ENCODE data around the gene SEMA7A. TPM values are rescaled to one million over a fixed set of nuclear protein-coding genes. Genes with fewer than 3 reads are reported as not detected.

The SEMA7A gene
- total RNA-seq, 1 donor from 2014 or later: 178 TPM

- POLR2A ChIA-PET: interaction anchor here (0.6 to 2.2 kb wide), 6 partner anchors 22 to 733 kb away, joined by 3 to 17 read pairs (median 4); partner anchors contain the start of gene UBL7
Measured at GRCh38 chr15:74438721-74439316, 5.1 kb upstream of the SEMA7A start.

GRCh38 chr15:74438206-74438605 lies 4.4 kb upstream of the SEMA7A start:
- CTCF ChIA-PET: interaction anchor here (0.6 to 17.7 kb wide), 9 partner anchors 8 to 69 kb away, joined by 3 to 403 read pairs (median 6); no protein-coding TSS in a partner anchor
- TF ChIP-seq CTCF (IDR thresholded peaks at IDR 0.05): no peak
- peaks cover 40% of the 10 kb centered on the region for H3K4me1 Mint-ChIP-seq
- no peaks in the 10 kb centered on the region for H3K27me3 Mint-ChIP-seq
- ATAC-seq (ENCODE audit: low read depth): no peak
- POLR2A ChIA-PET: interaction anchor here (0.6 to 2.2 kb wide), 6 partner anchors 23 to 734 kb away, joined by 3 to 17 read pairs (median 4); partner anchors contain the start of gene UBL7
- intact Hi-C loops (cut with micrococcal nuclease): loop anchor here (1.0 to 5.0 kb wide), 6 partner anchors 23 to 194 kb away; partner anchors contain the start of gene UBL7
- no peaks in the 10 kb centered on the region for H3K36me3 Mint-ChIP-seq (ENCODE audit: low read depth)
- H3K4me3 Mint-ChIP-seq: no peak overlapping the region
- H3K27ac Mint-ChIP-seq: peak overlapping the region; percentile 73
- DNase-seq: no peak
- no peaks in the 10 kb centered on the region for H3K9me3 Mint-ChIP-seq

More at GRCh38 chr15:74438721-74439316, 5.1 kb upstream of the SEMA7A start:
- ATAC-seq (ENCODE audit: low read depth) (peak; percentile 53), DNase-seq (peak; percentile 67)
- Mint-ChIP-seq H3K4me1 (peaks cover 40% of the 10 kb centered on the region), H3K9me3 (no peaks in the 10 kb centered on the region), H3K27me3 (no peaks in the 10 kb centered on the region), H3K27ac (peak overlapping the region; percentile 73), H3K4me3 (peak overlapping the region; percentile 28), H3K36me3 (ENCODE audit: low read depth) (peaks cover 3% of the 10 kb centered on the region)
- intact Hi-C loops (cut with micrococcal nuclease): loop anchor here (1.0 to 5.0 kb wide), 6 partner anchors 22 to 193 kb away; partner anchors contain the start of gene UBL7
- peak; percentile 54 for TF ChIP-seq CTCF (IDR thresholded peaks at IDR 0.05)
- CTCF ChIA-PET: interaction anchor here (0.6 to 17.7 kb wide), 14 partner anchors 9 to 251 kb away, joined by 3 to 403 read pairs (median 4); partner anchors contain the start of gene UBL7

- Mint-ChIP-seq H3K27ac (peak overlapping the region; percentile 90), H3K4me1 (peaks cover 71% of the 10 kb centered on the region), H3K27me3 (no peaks in the 10 kb centered on the region), H3K4me3 (peak overlapping the region; percentile 85), H3K36me3 (ENCODE audit: low read depth) (peaks cover 30% of the 10 kb centered on the region), H3K9me3 (no peaks in the 10 kb centered on the region)
- ATAC-seq (ENCODE audit: low read depth) (no peak), DNase-seq (no peak)
- ChIA-PET CTCF (interaction anchor here (17.7 kb wide), 1 partner anchor 54 kb away, joined by 403 read pairs; no protein-coding TSS in a partner anchor), POLR2A (interaction anchor here (0.6 to 12.1 kb wide), 20 partner anchors 14 to 1622 kb away, joined by 3 to 214 read pairs (median 6); partner anchors contain the start of genes CLK3 and UBL7)
- intact Hi-C loops (cut with micrococcal nuclease): loop anchor here (1.0 to 5.0 kb wide), 4 partner anchors 38 to 354 kb away; no protein-coding TSS in a partner anchor
- no peak for TF ChIP-seq CTCF (IDR thresholded peaks at IDR 0.05)
Measured at GRCh38 chr15:74434263-74435136, 742 bp upstream of the SEMA7A start.

GRCh38 chr15:74432968-74433591 lies 678 bp downstream of the SEMA7A start:
- peaks cover 76% of the 10 kb centered on the region for H3K4me1 Mint-ChIP-seq
- peaks cover 39% of the 10 kb centered on the region for H3K36me3 Mint-ChIP-seq (ENCODE audit: low read depth)
- intact Hi-C loops (cut with micrococcal nuclease): loop anchor here (1.0 kb wide), 2 partner anchors 28 to 30 kb away; partner anchors contain the start of gene UBL7
- ATAC-seq (ENCODE audit: low read depth) (no peak), DNase-seq (no peak)
- CTCF ChIA-PET: interaction anchor here (3.8 to 17.7 kb wide), 2 partner anchors 29 to 53 kb away, joined by 21 to 403 read pairs; no protein-coding TSS in a partner anchor
- H3K4me3 Mint-ChIP-seq: peak overlapping the region; percentile 96
- no peaks in the 10 kb centered on the region for H3K27me3 Mint-ChIP-seq
- POLR2A ChIA-PET: interaction anchor here (0.6 to 12.1 kb wide), 10 partner anchors 7 to 182 kb away, joined by 3 to 214 read pairs (median 20); partner anchors contain the start of genes CLK3 and UBL7
- H3K9me3 Mint-ChIP-seq: no peaks in the 10 kb centered on the region
- peak overlapping the region; percentile 84 for H3K27ac Mint-ChIP-seq
- no peak for TF ChIP-seq CTCF (IDR thresholded peaks at IDR 0.05)

Data from activated B cell treated with CpG ODN at 0.5 μM for 24 hours (primary cell).